Endothelial cell (in vitro differentiated cells): Measurements from ENCODE around the gene ISL2. TPM values are rescaled to one million over a fixed set of nuclear protein-coding genes. Genes with fewer than 3 reads are reported as not detected.
"Not testable (repeated sequence)": the region's sequence is repeated elsewhere in the genome, so short reads cannot be mapped to it uniquely, and the experiment has no call there.

ENCODE experiments used
- DNase-seq: peaks from one replicate; pipeline ENCODE4 v3.0.0; 2021; ENCODE audit warnings: low spot score
- H3K27ac Mint-ChIP-seq: one replicate; pipeline ENCODE4 v1.8.0; 2021; ENCODE audit warnings: mixed read lengths, inconsistent platforms; ENCODE audit not compliant: unreplicated experiment
- H3K27me3 Mint-ChIP-seq: one replicate; pipeline ENCODE4 v1.8.0; 2021; ENCODE audit warnings: mild to moderate bottlenecking, moderate library complexity, mixed read lengths, inconsistent platforms; ENCODE audit not compliant: unreplicated experiment
- H3K36me3 Mint-ChIP-seq: one replicate; pipeline ENCODE4 v1.8.0; 2021; ENCODE audit warnings: mild to moderate bottlenecking, low read depth, mixed read lengths, inconsistent platforms; ENCODE audit not compliant: unreplicated experiment
- H3K4me1 Mint-ChIP-seq: one replicate; pipeline ENCODE4 v1.8.0; 2021; ENCODE audit warnings: mild to moderate bottlenecking, mixed read lengths, inconsistent platforms; ENCODE audit not compliant: unreplicated experiment
- H3K4me3 Mint-ChIP-seq: one replicate; pipeline ENCODE4 v1.8.0; 2021; ENCODE audit warnings: mild to moderate bottlenecking, mixed read lengths, inconsistent platforms; ENCODE audit not compliant: unreplicated experiment
- H3K9me3 Mint-ChIP-seq: one replicate; pipeline ENCODE4 v1.8.0; 2021; ENCODE audit warnings: mixed read lengths, inconsistent platforms; ENCODE audit not compliant: unreplicated experiment
- CTCF ChIP-seq: fragments of 200-600 bp; sonication (generic); IDR thresholded peaks from one replicate; pipeline ENCODE4 v1.5.0; 2021; ENCODE audit warnings: antibody characterized with exemption; ENCODE audit not compliant: unreplicated experiment
- total RNA-seq: library from RNA; stranded (reverse); fragmentation: NEBNext Ultra II Directional; extraction: Animal tissue kit (Norgen Biotek cat#: 25700); gene quantifications from one replicate; pipeline ENCODE4 v1.2.1, GENCODE V29; 2021; ENCODE audit not compliant: unreplicated experiment

ISL2 gene
- total RNA-seq, 1 donor from 2014 or later: 1.4 TPM

GRCh38 chr15:76310475-76311099 is 26.0 kb upstream of the ISL2 start:
- Mint-ChIP-seq H3K36me3 (no peaks in the 10 kb centered on the region), H3K27ac (peak overlapping the region; percentile 48), H3K9me3 (no peaks in the 10 kb centered on the region), H3K4me3 (peak overlapping the region; percentile 92), H3K27me3 (peaks cover 3% of the 10 kb centered on the region), H3K4me1 (peaks cover 10% of the 10 kb centered on the region)
- no peak for DNase-seq
- no peak for TF ChIP-seq CTCF

- H3K4me3 Mint-ChIP-seq: peak within 1 kb of the TSS; percentile 92
- peaks cover 3% of the 10 kb centered on the region for H3K27me3 Mint-ChIP-seq
- peak; percentile 94 for DNase-seq
- H3K27ac Mint-ChIP-seq: peak within 1 kb of the TSS; percentile 48
- peaks cover 10% of the 10 kb centered on the region for H3K4me1 Mint-ChIP-seq
- no peaks in the 10 kb centered on the region for H3K36me3 Mint-ChIP-seq
- no peaks in the 10 kb centered on the region for H3K9me3 Mint-ChIP-seq
- TF ChIP-seq CTCF: no peak
Observed at GRCh38 chr15:76311100-76311953, 25.2 kb upstream of the ISL2 start, which contains the start of gene ETFA. TSS of gene ETFA (minus strand) at chr15:76311469. CDS start at chr15:76311388, 81 bp downstream.

GRCh38 chr15:76312540-76313174 is 23.9 kb upstream of the ISL2 start:
- H3K9me3 Mint-ChIP-seq: no peaks in the 10 kb centered on the region
- DNase-seq: no peak
- no peak for TF ChIP-seq CTCF
- no peaks in the 10 kb centered on the region for H3K36me3 Mint-ChIP-seq
- peak overlapping the region; percentile 1 for H3K27ac Mint-ChIP-seq
- peak overlapping the region; percentile 29 for H3K4me3 Mint-ChIP-seq
- peaks cover 3% of the 10 kb centered on the region for H3K27me3 Mint-ChIP-seq
- H3K4me1 Mint-ChIP-seq: peaks cover 10% of the 10 kb centered on the region

- not testable (repeated sequence) for DNase-seq, H3K27ac Mint-ChIP-seq, H3K36me3 Mint-ChIP-seq, H3K9me3 Mint-ChIP-seq, H3K4me3 Mint-ChIP-seq, H3K27me3 Mint-ChIP-seq
- peaks cover 10% of the 10 kb centered on the region for H3K4me1 Mint-ChIP-seq
Observed at GRCh38 chr15:76313175-76313567, 23.4 kb upstream of the ISL2 start.

- Mint-ChIP-seq H3K36me3 (no peaks in the 10 kb centered on the region), H3K9me3 (no peaks in the 10 kb centered on the region), H3K27me3 (peaks cover 3% of the 10 kb centered on the region), H3K27ac (no peak overlapping the region), H3K4me1 (peaks cover 10% of the 10 kb centered on the region), H3K4me3 (no peak overlapping the region)
- no peak for TF ChIP-seq CTCF
- no peak for DNase-seq
Observed at GRCh38 chr15:76313731-76314130, 22.8 kb upstream of the ISL2 start.
